ENCODE data around the gene PRDM11.
"Not testable (repeated sequence)": the region's sequence is repeated elsewhere in the genome, so short reads cannot be mapped to it uniquely, and the experiment has no call there.

The PRDM11 gene

GRCh38 chr11:45108070-45109064 lies 38.1 kb upstream of the PRDM11 start:
- no peaks in the 10 kb centered on the region for H3K27me3 ChIP-seq (ENCODE audit: insufficient read depth, poor library complexity, severe bottlenecking)
- no peak overlapping the region for H3K4me3 ChIP-seq (ENCODE audit: severe bottlenecking)
- H3K4me1 ChIP-seq (ENCODE audit: insufficient read depth, poor library complexity, severe bottlenecking) = peaks cover 5% of the 10 kb centered on the region
- no peaks in the 10 kb centered on the region for H3K9me3 ChIP-seq (ENCODE audit: severe bottlenecking)
- no peak overlapping the region for H3K27ac ChIP-seq (ENCODE audit: poor library complexity, severe bottlenecking)
- peak; percentile 71 for ATAC-seq (ENCODE audit: low read depth)
- no peak for DNase-seq (ENCODE audit: low spot score)
- no peak for TF ChIP-seq CTCF (IDR thresholded peaks at IDR 0.05; ENCODE audit: poor library complexity, severe bottlenecking)
- no peaks in the 10 kb centered on the region for H3K36me3 ChIP-seq (ENCODE audit: low read depth)

- no peak for TF ChIP-seq CTCF (IDR thresholded peaks at IDR 0.05; ENCODE audit: poor library complexity, severe bottlenecking)
- DNase-seq (ENCODE audit: low spot score) (no peak), ATAC-seq (ENCODE audit: low read depth) (no peak)
- no peaks in the 10 kb centered on the region for H3K9me3 ChIP-seq (ENCODE audit: severe bottlenecking)
- H3K36me3 ChIP-seq (ENCODE audit: low read depth) = no peaks in the 10 kb centered on the region
- peaks cover 5% of the 10 kb centered on the region for H3K4me1 ChIP-seq (ENCODE audit: insufficient read depth, poor library complexity, severe bottlenecking)
- no peak overlapping the region for H3K4me3 ChIP-seq (ENCODE audit: severe bottlenecking)
- H3K27me3 ChIP-seq (ENCODE audit: insufficient read depth, poor library complexity, severe bottlenecking) = no peaks in the 10 kb centered on the region
- no peak overlapping the region for H3K27ac ChIP-seq (ENCODE audit: poor library complexity, severe bottlenecking)
Measured at GRCh38 chr11:45109400-45109799, 37.0 kb upstream of the PRDM11 start.

GRCh38 chr11:45110562-45110961 lies 35.9 kb upstream of the PRDM11 start:
- Histone ChIP-seq H3K9me3 (ENCODE audit: severe bottlenecking) (peaks cover 6% of the 10 kb centered on the region), H3K4me3 (ENCODE audit: severe bottlenecking) (no peak overlapping the region), H3K27ac (ENCODE audit: poor library complexity, severe bottlenecking) (no peak overlapping the region), H3K36me3 (ENCODE audit: low read depth) (no peaks in the 10 kb centered on the region), H3K27me3 (ENCODE audit: insufficient read depth, poor library complexity, severe bottlenecking) (no peaks in the 10 kb centered on the region), H3K4me1 (ENCODE audit: insufficient read depth, poor library complexity, severe bottlenecking) (peaks cover 5% of the 10 kb centered on the region)
- ATAC-seq (ENCODE audit: low read depth) (peak; percentile 60; the same call in 2 of the 3 replicates), DNase-seq (ENCODE audit: low spot score) (no peak)
- TF ChIP-seq CTCF (IDR thresholded peaks at IDR 0.05; ENCODE audit: poor library complexity, severe bottlenecking) = peak; percentile 75

- H3K36me3 ChIP-seq (ENCODE audit: low read depth) = no peaks in the 10 kb centered on the region
- DNase-seq (ENCODE audit: low spot score) (no peak), ATAC-seq (ENCODE audit: low read depth) (no peak)
- no peak overlapping the region for H3K27ac ChIP-seq (ENCODE audit: poor library complexity, severe bottlenecking)
- TF ChIP-seq CTCF (IDR thresholded peaks at IDR 0.05; ENCODE audit: poor library complexity, severe bottlenecking) = no peak
- no peaks in the 10 kb centered on the region for H3K4me1 ChIP-seq (ENCODE audit: insufficient read depth, poor library complexity, severe bottlenecking)
- H3K4me3 ChIP-seq (ENCODE audit: severe bottlenecking) = no peak overlapping the region
- peaks cover 6% of the 10 kb centered on the region for H3K9me3 ChIP-seq (ENCODE audit: severe bottlenecking)
- H3K27me3 ChIP-seq (ENCODE audit: insufficient read depth, poor library complexity, severe bottlenecking) = no peaks in the 10 kb centered on the region
Measured at GRCh38 chr11:45113807-45114206, 32.6 kb upstream of the PRDM11 start.

GRCh38 chr11:45127836-45128235 lies 18.6 kb upstream of the PRDM11 start:
- ATAC-seq (ENCODE audit: low read depth); H3K27me3 ChIP-seq (ENCODE audit: insufficient read depth, poor library complexity, severe bottlenecking); H3K9me3 ChIP-seq (ENCODE audit: severe bottlenecking); H3K4me1 ChIP-seq (ENCODE audit: insufficient read depth, poor library complexity, severe bottlenecking); H3K27ac ChIP-seq (ENCODE audit: poor library complexity, severe bottlenecking); H3K36me3 ChIP-seq (ENCODE audit: low read depth); DNase-seq (ENCODE audit: low spot score); H3K4me3 ChIP-seq (ENCODE audit: severe bottlenecking): not testable (repeated sequence)

All from RWPE2 (cell line).